GOT3 (cell line): ENCODE results near the gene OR4A15.

Experiments
- DNase-seq: peaks from one replicate; lab custom pipeline; 2025; ENCODE audit warnings: mixed read lengths; lab: John Stamatoyannopoulos, UW

The OR4A15 gene

DNA sequence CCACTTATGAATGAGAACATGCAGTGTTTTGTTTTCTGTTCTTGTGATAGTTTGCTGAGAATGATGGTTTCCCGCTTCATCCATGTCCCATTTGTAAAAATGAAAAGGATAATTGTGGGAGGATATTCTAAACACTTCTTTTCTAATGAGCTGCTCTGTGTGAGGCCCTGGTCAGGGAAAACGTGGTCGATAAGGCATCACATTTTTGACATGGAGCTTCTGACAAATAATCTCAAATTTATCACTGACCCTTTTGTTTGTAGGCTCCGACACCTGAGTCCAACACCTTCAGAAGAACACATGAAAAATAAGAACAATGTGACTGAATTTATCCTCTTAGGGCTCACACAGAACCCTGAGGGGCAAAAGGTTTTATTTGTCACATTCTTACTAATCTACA lies at the start of gene OR4A15:
TSS of gene OR4A15 (plus strand) at position 301 of the 400 bp plus-strand sequence. CDS start at position 301, 0 bp downstream.
- DNase-seq: no peak

DNA sequence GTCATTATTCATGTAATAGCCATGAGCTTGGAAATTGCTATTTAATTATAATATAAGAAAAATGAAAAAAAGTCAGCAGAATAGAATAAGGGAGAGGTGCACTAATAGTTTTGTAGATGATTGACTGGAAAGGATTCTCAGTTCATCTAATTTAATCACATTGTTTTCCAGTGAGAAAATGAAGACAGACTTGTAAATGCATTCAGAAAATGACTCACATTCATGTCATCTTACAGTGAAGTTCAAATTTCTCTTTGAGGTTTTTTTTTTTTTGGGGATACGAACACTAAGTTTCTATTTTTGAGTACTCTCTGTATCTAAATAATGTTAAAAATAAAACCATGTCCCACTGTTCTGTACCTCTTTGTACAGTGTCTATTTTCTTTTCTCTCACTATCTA lies 43.3 kb upstream of the OR4A15 start:
- no peak for DNase-seq

DNA sequence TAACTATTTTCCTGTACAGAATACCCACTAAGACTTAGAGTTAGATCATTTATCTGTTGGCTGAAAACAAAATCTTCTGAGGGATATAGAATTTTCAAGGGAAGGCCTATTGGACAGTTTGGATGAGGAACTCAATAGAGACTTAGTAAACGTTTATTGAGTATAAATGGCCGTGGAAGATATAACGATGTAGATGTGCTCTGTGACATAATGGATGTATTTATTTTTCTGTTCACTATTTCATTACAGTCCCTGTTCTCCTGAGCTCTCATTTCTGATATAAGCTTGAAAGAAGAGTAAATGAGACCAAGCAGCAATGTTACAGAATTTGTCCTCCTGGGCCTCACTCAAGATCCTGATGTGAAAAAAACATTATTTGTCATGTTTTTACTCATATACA lies 24.9 kb upstream of the OR4A15 start, which contains the start of gene OR4A16:
TSS of gene OR4A16 (plus strand) at position 301 of the 400 bp plus-strand sequence. CDS start at position 301, 0 bp downstream.
- no peak for DNase-seq

DNA sequence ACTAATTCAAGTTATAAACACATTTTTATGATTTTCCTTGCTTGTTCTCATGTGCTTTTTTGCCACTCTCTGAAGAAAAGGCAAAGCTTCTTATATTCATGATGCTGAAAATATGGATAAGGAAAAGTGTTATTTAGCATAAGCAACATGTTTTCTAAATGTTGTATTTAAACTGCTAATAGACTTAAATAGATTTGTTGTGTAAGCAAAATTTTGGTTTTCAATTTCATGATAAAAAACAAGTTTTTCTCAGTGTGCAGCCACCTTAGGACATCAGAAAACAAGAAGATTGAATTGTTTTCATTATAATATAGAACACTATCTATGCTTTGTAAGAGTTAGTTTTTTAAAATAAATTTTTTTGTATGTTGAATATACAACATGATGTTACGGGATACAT lies 22.5 kb upstream of the OR4A15 start:
- no peak for DNase-seq

DNA sequence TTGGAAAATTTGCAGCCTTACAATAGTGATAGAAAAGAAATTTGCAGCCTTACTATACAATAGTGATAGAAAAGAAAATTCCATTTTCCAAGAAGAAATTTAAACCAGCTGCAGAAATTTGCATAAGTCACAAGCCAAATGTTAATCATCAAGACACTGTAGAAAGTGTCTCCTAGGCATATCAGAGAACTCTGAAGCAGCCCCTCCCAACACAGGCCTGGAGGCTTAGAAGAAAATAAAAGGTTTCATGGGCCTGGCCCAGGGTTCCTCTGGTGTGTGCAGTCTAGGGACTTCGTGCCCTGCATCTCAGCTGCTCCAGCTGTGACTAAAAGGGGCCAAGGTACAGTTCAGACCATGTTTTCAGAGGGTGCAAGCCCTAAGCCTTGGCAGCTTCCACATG lies 18.7 kb upstream of the OR4A15 start:
- no peak for DNase-seq

DNA sequence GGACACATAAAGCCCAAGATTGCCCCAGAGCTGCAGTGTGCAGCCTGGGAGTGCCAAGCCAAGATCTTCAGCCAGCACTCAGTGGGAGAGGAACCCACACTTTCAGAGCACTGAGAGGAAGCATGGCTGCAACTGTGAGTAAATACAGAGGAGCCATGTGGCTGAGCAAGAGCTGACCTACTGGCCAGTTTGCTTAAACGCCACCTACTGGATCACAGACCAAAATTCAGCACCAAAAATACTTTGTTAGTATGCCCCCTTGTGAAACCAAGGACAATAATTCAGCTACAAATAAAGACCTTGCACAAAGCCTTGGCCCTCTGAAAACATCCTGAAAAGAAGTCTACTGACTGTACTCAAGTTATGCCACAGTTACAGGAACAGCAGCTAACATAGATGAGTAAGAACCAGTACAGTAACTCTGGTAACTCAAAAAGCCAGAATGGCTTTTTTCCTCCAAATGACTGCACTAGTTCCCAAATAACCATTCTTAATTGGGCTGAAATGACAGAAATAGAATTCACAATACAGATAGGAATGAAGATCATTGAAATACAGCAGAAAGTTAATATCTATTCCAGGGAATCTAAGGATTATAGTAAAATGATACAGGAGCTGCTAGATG lies 10.1 kb upstream of the OR4A15 start:
- DNase-seq: no peak

DNA sequence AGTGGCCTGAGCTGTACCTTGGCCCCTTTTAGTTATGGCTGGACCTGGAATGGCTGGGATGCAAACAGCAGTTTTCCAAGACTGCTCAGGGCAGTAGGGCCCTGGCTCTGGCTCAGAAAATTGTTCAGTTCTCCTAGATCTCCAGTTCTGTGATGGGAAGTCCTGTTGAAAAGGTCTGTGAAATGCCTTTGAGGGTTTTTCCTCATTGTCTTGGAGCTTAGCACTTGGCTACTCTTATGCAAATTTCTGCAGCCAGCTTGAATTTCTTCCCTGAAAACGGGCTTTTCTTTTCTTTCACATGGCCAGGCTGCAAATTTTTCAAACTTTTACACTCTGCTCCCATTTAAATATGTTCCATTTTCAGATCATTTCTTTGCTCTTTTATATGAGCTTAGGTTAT lies 33.2 kb downstream of the OR4A15 start:
- DNase-seq: no peak
